ENCODE data around the gene VIT. TPM values are rescaled to one million over a fixed set of nuclear protein-coding genes. Genes with fewer than 3 reads are reported as not detected.

The VIT gene
- total RNA-seq, 1 donor, result not detected

GRCh38 chr2:36781907-36782720, 85.6 kb downstream of the VIT start:
- H3K4me1 ChIP-seq (ENCODE audit: insufficient read depth, low read length), result peaks cover 9% of the 10 kb centered on the region
- no peaks in the 10 kb centered on the region for H3K9me3 ChIP-seq (ENCODE audit: low read depth, low read length)
- H3K4me3 ChIP-seq (ENCODE audit: low read length), result no peak overlapping the region
- H3K27me3 ChIP-seq (ENCODE audit: insufficient read depth, low read length), result no peaks in the 10 kb centered on the region

- Histone ChIP-seq H3K4me3 (ENCODE audit: low read length) (no peak overlapping the region), H3K4me1 (ENCODE audit: insufficient read depth, low read length) (peaks cover 9% of the 10 kb centered on the region), H3K27me3 (ENCODE audit: insufficient read depth, low read length) (no peaks in the 10 kb centered on the region), H3K9me3 (ENCODE audit: low read depth, low read length) (no peaks in the 10 kb centered on the region)
Observed at GRCh38 chr2:36783246-36783645, 86.7 kb downstream of the VIT start.

- Histone ChIP-seq H3K9me3 (ENCODE audit: low read depth, low read length) (no peaks in the 10 kb centered on the region), H3K4me1 (ENCODE audit: insufficient read depth, low read length) (peaks cover 18% of the 10 kb centered on the region), H3K27me3 (ENCODE audit: insufficient read depth, low read length) (no peaks in the 10 kb centered on the region), H3K4me3 (ENCODE audit: low read length) (no peak overlapping the region)
Observed at GRCh38 chr2:36785179-36785795, 88.8 kb downstream of the VIT start.

- H3K4me1 ChIP-seq (ENCODE audit: insufficient read depth, low read length), result peaks cover 8% of the 10 kb centered on the region
- H3K27me3 ChIP-seq (ENCODE audit: insufficient read depth, low read length), result no peaks in the 10 kb centered on the region
- H3K4me3 ChIP-seq (ENCODE audit: low read length), result no peak overlapping the region
- H3K9me3 ChIP-seq (ENCODE audit: low read depth, low read length), result no peaks in the 10 kb centered on the region
Observed at GRCh38 chr2:36789181-36789804, 92.8 kb downstream of the VIT start.

- H3K4me1 ChIP-seq (ENCODE audit: insufficient read depth, low read length), result peaks cover 15% of the 10 kb centered on the region
- no peaks in the 10 kb centered on the region for H3K9me3 ChIP-seq (ENCODE audit: low read depth, low read length)
- no peak overlapping the region for H3K4me3 ChIP-seq (ENCODE audit: low read length)
- H3K27me3 ChIP-seq (ENCODE audit: insufficient read depth, low read length), result no peaks in the 10 kb centered on the region
Observed at GRCh38 chr2:36792951-36793350, 96.4 kb downstream of the VIT start.

GRCh38 chr2:36797324-36798070, 101.0 kb downstream of the VIT start:
- H3K9me3 ChIP-seq (ENCODE audit: low read depth, low read length), result no peaks in the 10 kb centered on the region
- no peak overlapping the region for H3K4me3 ChIP-seq (ENCODE audit: low read length)
- peaks cover 12% of the 10 kb centered on the region for H3K4me1 ChIP-seq (ENCODE audit: insufficient read depth, low read length)
- no peaks in the 10 kb centered on the region for H3K27me3 ChIP-seq (ENCODE audit: insufficient read depth, low read length)

GRCh38 chr2:36798724-36799123, 102.2 kb downstream of the VIT start:
- peaks cover 13% of the 10 kb centered on the region for H3K4me1 ChIP-seq (ENCODE audit: insufficient read depth, low read length)

GRCh38 chr2:36800381-36800780, 103.9 kb downstream of the VIT start:
- Histone ChIP-seq H3K4me1 (ENCODE audit: insufficient read depth, low read length) (peaks cover 17% of the 10 kb centered on the region), H3K4me3 (ENCODE audit: low read length) (no peak overlapping the region), H3K27me3 (ENCODE audit: insufficient read depth, low read length) (no peaks in the 10 kb centered on the region), H3K9me3 (ENCODE audit: low read depth, low read length) (no peaks in the 10 kb centered on the region)

More at GRCh38 chr2:36798724-36799123, 102.2 kb downstream of the VIT start:
- Histone ChIP-seq H3K4me3 (ENCODE audit: low read length) (no peak overlapping the region), H3K9me3 (ENCODE audit: low read depth, low read length) (no peaks in the 10 kb centered on the region), H3K27me3 (ENCODE audit: insufficient read depth, low read length) (no peaks in the 10 kb centered on the region)

- H3K4me3 ChIP-seq (ENCODE audit: low read length), result no peak overlapping the region
- no peaks in the 10 kb centered on the region for H3K27me3 ChIP-seq (ENCODE audit: insufficient read depth, low read length)
- H3K4me1 ChIP-seq (ENCODE audit: insufficient read depth, low read length), result peaks cover 17% of the 10 kb centered on the region
- no peaks in the 10 kb centered on the region for H3K9me3 ChIP-seq (ENCODE audit: low read depth, low read length)
Observed at GRCh38 chr2:36801088-36801487, 104.6 kb downstream of the VIT start.

- Histone ChIP-seq H3K27me3 (ENCODE audit: insufficient read depth, low read length) (no peaks in the 10 kb centered on the region), H3K9me3 (ENCODE audit: low read depth, low read length) (no peaks in the 10 kb centered on the region), H3K4me3 (ENCODE audit: low read length) (no peak overlapping the region), H3K4me1 (ENCODE audit: insufficient read depth, low read length) (peaks cover 11% of the 10 kb centered on the region)
Observed at GRCh38 chr2:36802952-36803351, 106.4 kb downstream of the VIT start.

GRCh38 chr2:36805635-36806224, 109.2 kb downstream of the VIT start:
- Histone ChIP-seq H3K9me3 (ENCODE audit: low read depth, low read length) (no peaks in the 10 kb centered on the region), H3K4me3 (ENCODE audit: low read length) (no peak overlapping the region), H3K4me1 (ENCODE audit: insufficient read depth, low read length) (peaks cover 5% of the 10 kb centered on the region), H3K27me3 (ENCODE audit: insufficient read depth, low read length) (no peaks in the 10 kb centered on the region)

- peaks cover 5% of the 10 kb centered on the region for H3K4me1 ChIP-seq (ENCODE audit: insufficient read depth, low read length)
- no peaks in the 10 kb centered on the region for H3K27me3 ChIP-seq (ENCODE audit: insufficient read depth, low read length)
- no peaks in the 10 kb centered on the region for H3K9me3 ChIP-seq (ENCODE audit: low read depth, low read length)
- H3K4me3 ChIP-seq (ENCODE audit: low read length), result no peak overlapping the region
Observed at GRCh38 chr2:36807223-36807886, 110.8 kb downstream of the VIT start.

GRCh38 chr2:36808386-36809068, 112.0 kb downstream of the VIT start:
- peaks cover 5% of the 10 kb centered on the region for H3K4me1 ChIP-seq (ENCODE audit: insufficient read depth, low read length)
- no peaks in the 10 kb centered on the region for H3K27me3 ChIP-seq (ENCODE audit: insufficient read depth, low read length)
- no peaks in the 10 kb centered on the region for H3K9me3 ChIP-seq (ENCODE audit: low read depth, low read length)
- H3K4me3 ChIP-seq (ENCODE audit: low read length), result no peak overlapping the region

GRCh38 chr2:36809069-36809445, 112.5 kb downstream of the VIT start:
- Histone ChIP-seq H3K27me3 (ENCODE audit: insufficient read depth, low read length) (no peaks in the 10 kb centered on the region), H3K4me3 (ENCODE audit: low read length) (no peak overlapping the region), H3K9me3 (ENCODE audit: low read depth, low read length) (no peaks in the 10 kb centered on the region), H3K4me1 (ENCODE audit: insufficient read depth, low read length) (peaks cover 2% of the 10 kb centered on the region)
